ENCODE results near the gene LRRFIP1. TPM values are rescaled to one million over a fixed set of nuclear protein-coding genes. Genes with fewer than 3 reads are reported as not detected.

The LRRFIP1 gene
- total and polyA plus RNA-seq, 8 donors, result 18.4 to 55.0 (median 31.7) TPM

GRCh38 chr2:237726401-237726830, 99.0 kb downstream of the LRRFIP1 start:
- Histone ChIP-seq H3K4me1 (peaks cover 14 to 23% (median 20%) of the 10 kb centered on the region in 3 donors), H3K9me3 (no peaks in the 10 kb centered on the region), H3K4me3 (no peak overlapping the region), H3K36me3 (no peaks in the 10 kb centered on the region), H3K27ac (no peak overlapping the region), H3K27me3 (no peaks in the 10 kb centered on the region)
- WGBS, 2 donors, result 12 to 14% methylated on average over 7 of the region's 7 CpGs
- FAIRE-seq (no peak), DNase-seq (peak in 3 of 6 donors; percentile 38 to 54 (median 53)), ATAC-seq (peak; percentile 56 to 76 (median 70))
- intact Hi-C loops (cut with DNase I), result no loop called here
- TF ChIP-seq, protein P1, sequence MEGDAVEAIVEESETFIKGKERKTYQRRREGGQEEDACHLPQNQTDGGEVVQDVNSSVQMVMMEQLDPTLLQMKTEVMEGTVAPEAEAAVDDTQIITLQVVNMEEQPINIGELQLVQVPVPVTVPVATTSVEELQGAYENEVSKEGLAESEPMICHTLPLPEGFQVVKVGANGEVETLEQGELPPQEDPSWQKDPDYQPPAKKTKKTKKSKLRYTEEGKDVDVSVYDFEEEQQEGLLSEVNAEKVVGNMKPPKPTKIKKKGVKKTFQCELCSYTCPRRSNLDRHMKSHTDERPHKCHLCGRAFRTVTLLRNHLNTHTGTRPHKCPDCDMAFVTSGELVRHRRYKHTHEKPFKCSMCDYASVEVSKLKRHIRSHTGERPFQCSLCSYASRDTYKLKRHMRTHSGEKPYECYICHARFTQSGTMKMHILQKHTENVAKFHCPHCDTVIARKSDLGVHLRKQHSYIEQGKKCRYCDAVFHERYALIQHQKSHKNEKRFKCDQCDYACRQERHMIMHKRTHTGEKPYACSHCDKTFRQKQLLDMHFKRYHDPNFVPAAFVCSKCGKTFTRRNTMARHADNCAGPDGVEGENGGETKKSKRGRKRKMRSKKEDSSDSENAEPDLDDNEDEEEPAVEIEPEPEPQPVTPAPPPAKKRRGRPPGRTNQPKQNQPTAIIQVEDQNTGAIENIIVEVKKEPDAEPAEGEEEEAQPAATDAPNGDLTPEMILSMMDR (IDR thresholded peaks at IDR 0.05), result no peak

GRCh38 chr2:237727363-237727762, 100.0 kb downstream of the LRRFIP1 start:
- Histone ChIP-seq H3K27ac (no peak overlapping the region), H3K9me3 (no peaks in the 10 kb centered on the region), H3K27me3 (no peaks in the 10 kb centered on the region), H3K4me3 (no peak overlapping the region), H3K36me3 (no peaks in the 10 kb centered on the region), H3K4me1 (peaks cover 14 to 23% (median 20%) of the 10 kb centered on the region in 3 donors)
- intact Hi-C loops (cut with DNase I), result no loop called here
- no peak for ATAC-seq
- TF ChIP-seq, protein P1 (IDR thresholded peaks at IDR 0.05), result no peak
- no peak for FAIRE-seq
- peak in 1 of 6 donors; percentile 7 for DNase-seq
- WGBS, 2 donors, result 93% methylated on average over 5 of the region's 5 CpGs

GRCh38 chr2:237729681-237730475, 102.5 kb downstream of the LRRFIP1 start:
- no peaks in the 10 kb centered on the region for H3K36me3 ChIP-seq
- FAIRE-seq, result no peak
- intact Hi-C loops (cut with DNase I), result no loop called here
- H3K4me3 ChIP-seq, result no peak overlapping the region
- TF ChIP-seq, protein P1 (IDR thresholded peaks at IDR 0.05), result no peak
- no peaks in the 10 kb centered on the region for H3K27me3 ChIP-seq
- 85 to 86% methylated on average over 12 of the region's 12 CpGs for WGBS, 2 donors
- DNase-seq, result no peak
- no peaks in the 10 kb centered on the region for H3K9me3 ChIP-seq
- H3K4me1 ChIP-seq, result peaks cover 18 to 36% (median 30%) of the 10 kb centered on the region in 3 donors
- no peak overlapping the region for H3K27ac ChIP-seq
- ATAC-seq, result no peak

GRCh38 chr2:237731663-237732062, 104.3 kb downstream of the LRRFIP1 start:
- no peaks in the 10 kb centered on the region for H3K36me3 ChIP-seq
- ATAC-seq (peak in 1 of 4 donors; percentile 35), FAIRE-seq (no peak), DNase-seq (peak in 1 of 6 donors; percentile 9)
- H3K4me1 ChIP-seq, result peaks cover 6 to 26% (median 16%) of the 10 kb centered on the region in 3 donors
- no peaks in the 10 kb centered on the region for H3K9me3 ChIP-seq
- intact Hi-C loops (cut with DNase I), result no loop called here
- no peaks in the 10 kb centered on the region for H3K27me3 ChIP-seq
- 54 to 57% methylated on average over 6 of the region's 6 CpGs for WGBS, 2 donors
- H3K27ac ChIP-seq, result peak overlapping the region in 1 of 4 donors; percentile 80
- TF ChIP-seq, protein P1 (IDR thresholded peaks at IDR 0.05), result no peak
- H3K4me3 ChIP-seq, result no peak overlapping the region

DNA sequence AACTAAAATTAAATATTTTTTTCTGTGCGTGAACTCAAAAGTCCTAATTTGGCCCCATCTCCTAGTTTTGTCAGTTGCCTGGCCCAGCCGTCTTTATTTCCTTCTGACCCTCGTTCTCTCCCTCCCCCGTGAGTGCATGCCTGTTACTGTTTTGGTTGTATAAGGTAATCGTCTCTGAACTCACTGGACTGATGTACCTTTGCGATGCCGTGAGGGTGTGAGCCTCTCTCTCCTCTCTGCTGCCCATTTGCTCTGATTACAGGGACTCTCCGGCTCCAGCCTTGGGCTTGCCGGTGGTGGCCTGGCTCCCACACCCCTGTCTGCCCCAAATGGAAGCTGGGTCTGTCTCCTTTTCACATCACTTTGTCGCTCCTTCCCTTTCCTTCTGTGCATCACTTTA, 104.7 kb downstream of the LRRFIP1 start:
- 79 to 84% methylated on average over 10 of the region's 10 CpGs for WGBS, 2 donors
- Histone ChIP-seq H3K4me1 (peaks cover 4 to 22% (median 15%) of the 10 kb centered on the region in 3 donors), H3K27me3 (no peaks in the 10 kb centered on the region), H3K4me3 (no peak overlapping the region), H3K27ac (peak overlapping the region in 2 of 4 donors; percentile 21 to 80), H3K36me3 (no peaks in the 10 kb centered on the region), H3K9me3 (no peaks in the 10 kb centered on the region)
- intact Hi-C loops (cut with DNase I), result no loop called here
- no peak for DNase-seq
- TF ChIP-seq, protein P1 (IDR thresholded peaks at IDR 0.05), result no peak
- ATAC-seq, result no peak
- FAIRE-seq, result no peak

Data from pancreas (tissue), 10 donors.